HepG2 (cell line): ENCODE results near the gene TSPAN9. TPM values are rescaled to one million over a fixed set of nuclear protein-coding genes. Genes with fewer than 3 reads are reported as not detected.
A peak's percentile ranks its signal among the peaks of the same experiment; 100 is the strongest.

Experiments used
- ARID5B ChIP-seq: IDR thresholded peaks from 2 replicates; pipeline ENCODE4 v1.4.0; 2020; ENCODE audit warnings: mild to moderate bottlenecking, missing genetic modification reagents
- ASH2L ChIP-seq: fragments of 300-600, 200-600 bp; sonication (generic); IDR thresholded peaks from 2 replicates; pipeline ENCODE4 v1.7.0; 2017; ENCODE audit warnings: low read depth, mild to moderate bottlenecking, moderate library complexity, mixed read lengths, low read length; ENCODE audit not compliant: insufficient read length
- ELF4 ChIP-seq: sonication (generic); formaldehyde crosslinking; IDR thresholded peaks from 2 replicates; pipeline ENCODE4 v1.5.0; 2020; ENCODE audit warnings: missing genetic modification reagents, mild to moderate bottlenecking, moderate library complexity, borderline replicate concordance
- FOXK2 ChIP-seq: fragments of 450-650 bp; IDR thresholded peaks from 2 replicates; pipeline ENCODE4 v1.6.1; 2016
- ISL2 ChIP-seq: sonication (generic); formaldehyde crosslinking; IDR thresholded peaks from 2 replicates; pipeline ENCODE4 v1.5.0; 2020; ENCODE audit warnings: missing genetic modification reagents
- KMT2A ChIP-seq: sonication (generic); formaldehyde crosslinking; IDR thresholded peaks from 2 replicates; pipeline ENCODE4 v1.4.0; 2020; ENCODE audit warnings: missing genetic modification reagents
- PAWR ChIP-seq: sonication (generic); formaldehyde crosslinking; IDR thresholded peaks from 2 replicates; pipeline ENCODE4 v1.4.0; 2020; ENCODE audit warnings: missing genetic modification reagents, mild to moderate bottlenecking, borderline replicate concordance
- RELA ChIP-seq: sonication (generic); formaldehyde crosslinking; IDR thresholded peaks from 2 replicates; pipeline ENCODE4 v1.4.0; 2020; ENCODE audit warnings: missing genetic modification reagents
- RXRB ChIP-seq: IDR thresholded peaks from 2 replicates; pipeline ENCODE4 v1.6.1; 2016; ENCODE audit warnings: borderline replicate concordance, missing genetic modification reagents, missing compliant biosample characterization
- SMARCE1 ChIP-seq: fragments of 450-650 bp; IDR thresholded peaks from 2 replicates; pipeline ENCODE4 v1.6.1; 2017; ENCODE audit warnings: borderline replicate concordance
- TSC22D2 ChIP-seq: sonication (generic); formaldehyde crosslinking; IDR thresholded peaks from 2 replicates; pipeline ENCODE4 v1.5.1; 2020; ENCODE audit warnings: missing genetic modification reagents, mild to moderate bottlenecking, borderline replicate concordance
- ZBTB8A ChIP-seq: sonication (generic); formaldehyde crosslinking; IDR thresholded peaks from 2 replicates; pipeline ENCODE4 v1.4.0; 2020; ENCODE audit warnings: mild to moderate bottlenecking, low read depth, missing genetic modification reagents, borderline replicate concordance
- ZNF18 ChIP-seq: sonication (generic); formaldehyde crosslinking; IDR thresholded peaks from 2 replicates; pipeline ENCODE4 v1.8.0; 2022; ENCODE audit warnings: mild to moderate bottlenecking, missing genetic modification reagents; ENCODE audit not compliant: insufficient replicate concordance
- ZNF343 ChIP-seq: sonication (generic); formaldehyde crosslinking; IDR thresholded peaks from 2 replicates; pipeline ENCODE4 v1.4.0; 2020; ENCODE audit warnings: mild to moderate bottlenecking, missing genetic modification reagents
- ZNF552 ChIP-seq: sonication (generic); formaldehyde crosslinking; IDR thresholded peaks from 2 replicates; pipeline ENCODE4 v1.9.0; 2022; ENCODE audit warnings: missing genetic modification reagents, mild to moderate bottlenecking, borderline replicate concordance
- ZNF749 ChIP-seq: sonication (generic); formaldehyde crosslinking; IDR thresholded peaks from 2 replicates; pipeline ENCODE4 v1.8.0; 2022; ENCODE audit warnings: mild to moderate bottlenecking, missing genetic modification reagents, moderate library complexity, borderline replicate concordance
- ZSCAN22 ChIP-seq: sonication (generic); formaldehyde crosslinking; IDR thresholded peaks from 2 replicates; pipeline ENCODE4 v1.4.0; 2020; ENCODE audit warnings: mild to moderate bottlenecking, missing genetic modification reagents
- polyA plus RNA-seq, 8 experiments: library from polyadenylated mRNA; depleted of rRNA in 3 of 8; stranded (reverse) in 7 of 8; unstranded in 1 of 8; fragments of >200 nt; fragmentation: Illumina TruSeq in 4 of 8; extraction: Trizol in 4 of 8; gene quantifications; 2 replicates each; pipeline versions ENCODE4 v1.2.1 to v1.2.3, GENCODE V29; 2011 to 2016; ENCODE audit warnings: low read depth in 4 of 8, missing spikeins in 1 of 8, mixed read lengths in 1 of 8; ENCODE audit not compliant: insufficient read depth in 1 of 8
- total RNA-seq, 5 experiments: library from RNA; depleted of rRNA; stranded (reverse); fragments of >200 nt; fragmentation: Illumina TruSeq; extraction: Trizol; gene quantifications; 2 replicates each; pipeline ENCODE4 v1.2.3, GENCODE V29; 2016; ENCODE audit warnings: low read depth in 1 of 5
- TF ChIP-seq, protein P1 (sequence below): sonication (generic); formaldehyde crosslinking; IDR thresholded peaks from 2 replicates; pipeline ENCODE4 v1.5.1; 2020; ENCODE audit warnings: mild to moderate bottlenecking, missing genetic modification reagents, borderline replicate concordance

The TSPAN9 gene
- total and polyA plus RNA-seq, 2 of the 13 experiments (the other 11 are each of a cell fraction or from before 2014, with no cell fraction given) = 18.1 to 42.3 TPM

GRCh38 chr12:3085341-3086139 is 8.4 kb downstream of the TSPAN9 start (continued):
- TF ChIP-seq ARID5B (peak; percentile 40; the same call in 1 of the 2 replicates), RELA (CRISPR knock-in tag) (no peak), FOXK2 (no peak), ISL2 (peak; percentile 45; the same call in 1 of the 2 replicates), KMT2A (CRISPR knock-in tag) (peak; percentile 33; the same call in 1 of the 2 replicates), TSC22D2 (CRISPR knock-in tag) (no peak), ZNF18 (no peak), PAWR (CRISPR knock-in tag) (no peak), ZBTB8A (CRISPR knock-in tag) (no peak), ZNF552 (CRISPR knock-in tag) (no peak), ZNF749 (CRISPR knock-in tag) (peak; percentile 34; the same call in 1 of the 2 replicates), SMARCE1 (no peak), ELF4 (CRISPR knock-in tag) (no peak), ZNF343 (CRISPR knock-in tag) (no peak), ASH2L (no peak), ZSCAN22 (CRISPR knock-in tag) (peak; percentile 64; the same call in 1 of the 2 replicates), RXRB (CRISPR knock-in tag) (peak; percentile 64; the same call in 1 of the 2 replicates)
- TF ChIP-seq, protein P1, sequence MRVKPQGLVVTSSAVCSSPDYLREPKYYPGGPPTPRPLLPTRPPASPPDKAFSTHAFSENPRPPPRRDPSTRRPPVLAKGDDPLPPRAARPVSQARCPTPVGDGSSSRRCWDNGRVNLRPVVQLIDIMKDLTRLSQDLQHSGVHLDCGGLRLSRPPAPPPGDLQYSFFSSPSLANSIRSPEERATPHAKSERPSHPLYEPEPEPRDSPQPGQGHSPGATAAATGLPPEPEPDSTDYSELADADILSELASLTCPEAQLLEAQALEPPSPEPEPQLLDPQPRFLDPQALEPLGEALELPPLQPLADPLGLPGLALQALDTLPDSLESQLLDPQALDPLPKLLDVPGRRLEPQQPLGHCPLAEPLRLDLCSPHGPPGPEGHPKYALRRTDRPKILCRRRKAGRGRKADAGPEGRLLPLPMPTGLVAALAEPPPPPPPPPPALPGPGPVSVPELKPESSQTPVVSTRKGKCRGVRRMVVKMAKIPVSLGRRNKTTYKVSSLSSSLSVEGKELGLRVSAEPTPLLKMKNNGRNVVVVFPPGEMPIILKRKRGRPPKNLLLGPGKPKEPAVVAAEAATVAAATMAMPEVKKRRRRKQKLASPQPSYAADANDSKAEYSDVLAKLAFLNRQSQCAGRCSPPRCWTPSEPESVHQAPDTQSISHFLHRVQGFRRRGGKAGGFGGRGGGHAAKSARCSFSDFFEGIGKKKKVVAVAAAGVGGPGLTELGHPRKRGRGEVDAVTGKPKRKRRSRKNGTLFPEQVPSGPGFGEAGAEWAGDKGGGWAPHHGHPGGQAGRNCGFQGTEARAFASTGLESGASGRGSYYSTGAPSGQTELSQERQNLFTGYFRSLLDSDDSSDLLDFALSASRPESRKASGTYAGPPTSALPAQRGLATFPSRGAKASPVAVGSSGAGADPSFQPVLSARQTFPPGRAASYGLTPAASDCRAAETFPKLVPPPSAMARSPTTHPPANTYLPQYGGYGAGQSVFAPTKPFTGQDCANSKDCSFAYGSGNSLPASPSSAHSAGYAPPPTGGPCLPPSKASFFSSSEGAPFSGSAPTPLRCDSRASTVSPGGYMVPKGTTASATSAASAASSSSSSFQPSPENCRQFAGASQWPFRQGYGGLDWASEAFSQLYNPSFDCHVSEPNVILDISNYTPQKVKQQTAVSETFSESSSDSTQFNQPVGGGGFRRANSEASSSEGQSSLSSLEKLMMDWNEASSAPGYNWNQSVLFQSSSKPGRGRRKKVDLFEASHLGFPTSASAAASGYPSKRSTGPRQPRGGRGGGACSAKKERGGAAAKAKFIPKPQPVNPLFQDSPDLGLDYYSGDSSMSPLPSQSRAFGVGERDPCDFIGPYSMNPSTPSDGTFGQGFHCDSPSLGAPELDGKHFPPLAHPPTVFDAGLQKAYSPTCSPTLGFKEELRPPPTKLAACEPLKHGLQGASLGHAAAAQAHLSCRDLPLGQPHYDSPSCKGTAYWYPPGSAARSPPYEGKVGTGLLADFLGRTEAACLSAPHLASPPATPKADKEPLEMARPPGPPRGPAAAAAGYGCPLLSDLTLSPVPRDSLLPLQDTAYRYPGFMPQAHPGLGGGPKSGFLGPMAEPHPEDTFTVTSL = no peak
